Panc1 (cell line): ENCODE results near the gene MUC5B. TPM values are rescaled to one million over a fixed set of nuclear protein-coding genes. Genes with fewer than 3 reads are reported as not detected.
"Not testable (repeated sequence)": the region's sequence is repeated elsewhere in the genome, so short reads cannot be mapped to it uniquely, and the experiment has no call there.

Source experiments
- ATAC-seq: fragments of 200-7000 bp; cut with Tn5 transposase; 2 replicates; pipeline ENCODE4 v1.9.1; 2020; ENCODE audit warnings: mild to moderate bottlenecking, moderate library complexity
- BruUV-seq: library from RNA; stranded (reverse); fragments of 400-500 nt; replicated peaks from 2 replicates; lab custom pipeline; 2021; lab: Mats Ljungman, UMichigan
- CTCF ChIA-PET: fragments of 300-600 bp; sonication (Branson Sonifier 250); formaldehyde crosslinking; loops from one replicate; lab custom pipeline; 2022; ENCODE audit warnings: antibody characterized with exemption; lab: Charles Lee
- POLR2A ChIA-PET: fragments of 300-600 bp; sonication (Branson Sonifier 250); formaldehyde crosslinking; loops from one replicate; lab custom pipeline; 2022; ENCODE audit warnings: antibody characterized with exemption; lab: Charles Lee
- DNase-seq: peaks from one replicate; pipeline ENCODE4 v3.0.0-alpha.2; 2010; ENCODE audit warnings: low read depth, low spot score
- H3K27ac ChIP-seq: 2 replicates; pipeline ENCODE4 v1.5.1; 2011; ENCODE audit warnings: mild to moderate bottlenecking, low read length, inconsistent platforms
- H3K27me3 ChIP-seq: fragments of 200-500 bp; sonication (Bioruptor generic); 2 replicates; pipeline ENCODE4 v1.6.0; 2014; ENCODE audit warnings: low read length, inconsistent platforms; ENCODE audit not compliant: control insufficient read depth, insufficient read depth
- H3K36me3 ChIP-seq: fragments of 200-500 bp; sonication (Bioruptor generic); 2 replicates; pipeline ENCODE4 v1.5.1; 2014; ENCODE audit warnings: inconsistent platforms, mild to moderate bottlenecking, low read length, moderate library complexity; ENCODE audit not compliant: control insufficient read depth, insufficient read depth
- H3K4me1 ChIP-seq: 2 replicates; pipeline ENCODE4 v1.5.1; 2011; ENCODE audit warnings: inconsistent platforms, mild to moderate bottlenecking, low read length, moderate library complexity; ENCODE audit not compliant: control insufficient read depth, insufficient read depth
- H3K4me3 ChIP-seq, 2 experiments: 2 replicates each; pipeline ENCODE4 v1.5.1; 2011 to 2012; ENCODE audit warnings: low read depth in 2 of 2, low read length in 2 of 2, mild to moderate bottlenecking in 2 of 2, inconsistent platforms in 1 of 2, moderate library complexity in 1 of 2
- H3K9me3 ChIP-seq: fragments of 200-500 bp; sonication (Bioruptor generic); 2 replicates; pipeline ENCODE4 v1.5.1; 2014; ENCODE audit warnings: low read depth, mild to moderate bottlenecking, inconsistent platforms, low read length, moderate library complexity; ENCODE audit not compliant: control insufficient read depth, insufficient read depth
- CTCF ChIP-seq: fragments of 450-650 bp; IDR thresholded peaks from 2 replicates; pipeline ENCODE4 v1.5.1; 2017; ENCODE audit warnings: mild to moderate bottlenecking
- POLR2AphosphoS5 ChIP-seq: IDR thresholded peaks from 2 replicates; pipeline ENCODE4 v1.6.1; 2012; ENCODE audit warnings: mild to moderate bottlenecking, low read depth, low read length, moderate library complexity
- REST ChIP-seq, 2 experiments: IDR thresholded peaks; 2 replicates each; pipeline ENCODE4 v1.6.1; 2011 to 2012; ENCODE audit warnings: low read depth in 2 of 2, control low read depth in 1 of 2, low read length in 1 of 2, mild to moderate bottlenecking in 1 of 2, moderate library complexity in 1 of 2; ENCODE audit not compliant: insufficient read depth in 1 of 2
- SIN3A ChIP-seq: IDR thresholded peaks from 2 replicates; pipeline ENCODE4 v1.6.1; 2012; ENCODE audit warnings: low read depth, mild to moderate bottlenecking, low read length, moderate library complexity, borderline replicate concordance; ENCODE audit not compliant: insufficient read depth
- TCF7L2 ChIP-seq: IDR thresholded peaks from 2 replicates; pipeline ENCODE4 v1.6.1; 2011; ENCODE audit warnings: mild to moderate bottlenecking, low read depth, low read length, inconsistent platforms
- in situ Hi-C: cut with HindIII; loops from 2 replicates; pipeline ENCODE4 v1.10.0; 2016; ENCODE audit warnings: low sequenced_read_pairs, low pct_unique_long_range_greater_than_20kb
- intact Hi-C: fragments of 100-400 bp; cut with micrococcal nuclease; formaldehyde crosslinking; loops from one replicate; pipeline ENCODE4 v1.10.0; 2022; ENCODE audit not compliant: unreplicated experiment
- total RNA-seq: library from RNA; stranded (reverse); gene quantifications from one replicate; pipeline ENCODE4 v1.2.1, GENCODE V29; 2021; ENCODE audit not compliant: unreplicated experiment

The MUC5B gene
- total RNA-seq, 1 experiment from 2014 or later = 1.2 TPM

GRCh38 chr11:1242289-1242688, 19.4 kb downstream of the MUC5B start:
- H3K27me3 ChIP-seq = no peaks in the 10 kb centered on the region
- BruUV-seq = no TSS peak
- H3K27ac ChIP-seq = no peak overlapping the region
- no peak for DNase-seq
- intact Hi-C loops (no loop called here), in situ Hi-C loops (no loop called here)
- CTCF ChIA-PET = no interaction called here
- no peak for TF ChIP-seq POLR2AphosphoS5
- TF ChIP-seq REST (IDR thresholded peaks at IDR 0.05; ENCODE audit: insufficient read depth in 1 of 2, low read depth in 2 of 2, low read length in 1 of 2) = no peak
- TF ChIP-seq TCF7L2 = no peak
- no peak for TF ChIP-seq CTCF
- no peak for TF ChIP-seq SIN3A
- POLR2A ChIA-PET = no interaction called here
- no peaks in the 10 kb centered on the region for H3K4me1 ChIP-seq
- H3K36me3 ChIP-seq = no peaks in the 10 kb centered on the region
- no peak overlapping the region for H3K4me3 ChIP-seq
- no peaks in the 10 kb centered on the region for H3K9me3 ChIP-seq
- ATAC-seq = no peak

GRCh38 chr11:1242751-1243150, 19.9 kb downstream of the MUC5B start:
- H3K4me3 ChIP-seq, POLR2A ChIA-PET, H3K9me3 ChIP-seq, BruUV-seq, H3K27ac ChIP-seq, H3K27me3 ChIP-seq, DNase-seq, H3K4me1 ChIP-seq, H3K36me3 ChIP-seq, in situ Hi-C loops, intact Hi-C loops, CTCF ChIA-PET, ATAC-seq: not testable (repeated sequence)

GRCh38 chr11:1243521-1243920, 20.7 kb downstream of the MUC5B start:
- intact Hi-C loops, H3K27ac ChIP-seq: not testable (repeated sequence)

GRCh38 chr11:1244557-1244956, 21.7 kb downstream of the MUC5B start:
- H3K4me3 ChIP-seq, intact Hi-C loops, H3K27ac ChIP-seq, POLR2A ChIA-PET, in situ Hi-C loops, CTCF ChIA-PET, H3K27me3 ChIP-seq, ATAC-seq, DNase-seq, H3K36me3 ChIP-seq, H3K4me1 ChIP-seq, BruUV-seq, H3K9me3 ChIP-seq: not testable (repeated sequence)

More at GRCh38 chr11:1243521-1243920, 20.7 kb downstream of the MUC5B start:
- ATAC-seq, H3K27me3 ChIP-seq, POLR2A ChIA-PET, H3K36me3 ChIP-seq, CTCF ChIA-PET, H3K9me3 ChIP-seq, DNase-seq, H3K4me1 ChIP-seq, H3K4me3 ChIP-seq, in situ Hi-C loops, BruUV-seq: not testable (repeated sequence)

GRCh38 chr11:1245717-1246116, 22.9 kb downstream of the MUC5B start:
- H3K36me3 ChIP-seq, H3K27me3 ChIP-seq, BruUV-seq, DNase-seq, ATAC-seq, in situ Hi-C loops, H3K4me1 ChIP-seq, intact Hi-C loops, H3K4me3 ChIP-seq, H3K27ac ChIP-seq, POLR2A ChIA-PET, CTCF ChIA-PET, H3K9me3 ChIP-seq: not testable (repeated sequence)
